ENCODE results near the gene NCKAP1.

DNA sequence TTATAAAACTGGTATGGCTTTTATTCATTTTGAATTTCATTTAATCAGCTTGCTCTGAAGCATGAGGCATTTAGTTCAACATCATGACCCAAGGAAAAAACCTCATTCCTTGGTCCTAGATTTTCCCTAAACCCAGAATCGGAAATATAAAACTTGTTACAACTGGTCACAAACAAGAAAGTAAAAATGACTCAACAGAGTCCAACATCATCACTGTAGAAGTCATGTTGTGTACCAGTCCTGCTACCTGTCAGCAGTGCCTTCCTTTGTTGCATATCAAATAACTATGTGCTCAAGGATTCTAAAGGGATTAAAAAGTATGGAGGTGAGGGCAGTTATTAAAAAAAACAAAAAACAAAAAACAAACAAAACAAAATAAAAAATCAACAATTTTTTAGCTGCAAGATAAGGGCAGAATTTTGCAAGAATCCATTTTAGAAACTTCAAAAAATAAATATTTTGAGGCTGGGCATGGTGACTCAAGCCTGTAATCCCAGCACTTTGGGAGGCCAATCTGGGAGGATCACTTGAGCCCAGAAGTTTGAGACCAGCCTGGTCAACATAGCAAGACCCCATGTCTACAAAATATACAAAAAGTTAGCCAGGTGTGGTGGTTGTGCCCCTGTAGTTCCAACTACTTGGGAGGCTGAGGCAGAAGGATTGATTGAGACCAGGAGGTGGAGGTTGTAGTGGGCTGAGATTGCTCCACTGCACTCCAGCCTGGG is 18.4 kb downstream of the NCKAP1 start:
- no peak for TF ChIP-seq POLR2AphosphoS5 (IDR thresholded peaks at IDR 0.05)
- TF ChIP-seq, protein P1, sequence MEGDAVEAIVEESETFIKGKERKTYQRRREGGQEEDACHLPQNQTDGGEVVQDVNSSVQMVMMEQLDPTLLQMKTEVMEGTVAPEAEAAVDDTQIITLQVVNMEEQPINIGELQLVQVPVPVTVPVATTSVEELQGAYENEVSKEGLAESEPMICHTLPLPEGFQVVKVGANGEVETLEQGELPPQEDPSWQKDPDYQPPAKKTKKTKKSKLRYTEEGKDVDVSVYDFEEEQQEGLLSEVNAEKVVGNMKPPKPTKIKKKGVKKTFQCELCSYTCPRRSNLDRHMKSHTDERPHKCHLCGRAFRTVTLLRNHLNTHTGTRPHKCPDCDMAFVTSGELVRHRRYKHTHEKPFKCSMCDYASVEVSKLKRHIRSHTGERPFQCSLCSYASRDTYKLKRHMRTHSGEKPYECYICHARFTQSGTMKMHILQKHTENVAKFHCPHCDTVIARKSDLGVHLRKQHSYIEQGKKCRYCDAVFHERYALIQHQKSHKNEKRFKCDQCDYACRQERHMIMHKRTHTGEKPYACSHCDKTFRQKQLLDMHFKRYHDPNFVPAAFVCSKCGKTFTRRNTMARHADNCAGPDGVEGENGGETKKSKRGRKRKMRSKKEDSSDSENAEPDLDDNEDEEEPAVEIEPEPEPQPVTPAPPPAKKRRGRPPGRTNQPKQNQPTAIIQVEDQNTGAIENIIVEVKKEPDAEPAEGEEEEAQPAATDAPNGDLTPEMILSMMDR (IDR thresholded peaks at IDR 0.05), result no peak

Data from gastroesophageal sphincter (tissue), 3 donors.